Measurements from ENCODE around the gene RGSL1.
A peak's percentile ranks its signal among the peaks of the same experiment; 100 is the strongest.
"Not testable (repeated sequence)": the region's sequence is repeated elsewhere in the genome, so short reads cannot be mapped to it uniquely, and the experiment has no call there.

The RGSL1 gene

DNA sequence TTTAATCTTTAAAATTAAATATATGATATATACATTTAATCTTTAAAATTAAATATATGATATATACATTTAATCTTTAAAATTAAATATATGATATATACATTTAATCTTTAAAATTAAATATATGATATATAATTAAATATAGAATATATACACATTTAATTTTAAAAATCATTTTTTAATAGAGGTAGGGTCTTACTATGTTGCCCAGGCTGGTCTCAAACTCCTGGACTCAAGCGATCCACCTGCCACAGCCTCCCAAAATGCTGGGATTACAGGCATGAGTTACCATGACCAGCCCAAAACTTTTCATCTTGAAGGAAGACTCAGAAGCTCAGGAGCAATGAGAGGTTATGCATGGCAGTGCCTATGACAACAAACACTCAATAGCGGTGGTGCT, 2.8 kb upstream of the RGSL1 start:
- not testable (repeated sequence) for DNase-seq

DNA sequence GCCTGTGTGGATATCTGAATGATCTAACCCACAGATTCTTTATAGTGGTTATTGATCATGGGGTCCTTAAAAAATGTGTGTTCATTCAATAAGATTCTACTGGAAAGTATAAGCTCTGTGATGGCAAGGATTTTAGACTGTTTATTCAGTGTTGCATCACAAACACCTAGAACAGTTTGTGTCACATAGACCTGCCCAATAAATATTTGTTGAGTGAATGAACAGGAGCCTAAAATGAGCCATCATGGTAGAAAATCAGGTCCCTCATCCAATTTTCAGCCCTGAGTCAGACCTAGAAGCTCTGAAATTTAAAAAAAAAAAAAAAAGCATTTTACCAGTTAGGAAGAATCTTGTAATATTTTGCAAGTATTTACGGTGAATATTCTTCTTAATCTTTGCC, 2.3 kb upstream of the RGSL1 start:
- DNase-seq, result no peak

DNA sequence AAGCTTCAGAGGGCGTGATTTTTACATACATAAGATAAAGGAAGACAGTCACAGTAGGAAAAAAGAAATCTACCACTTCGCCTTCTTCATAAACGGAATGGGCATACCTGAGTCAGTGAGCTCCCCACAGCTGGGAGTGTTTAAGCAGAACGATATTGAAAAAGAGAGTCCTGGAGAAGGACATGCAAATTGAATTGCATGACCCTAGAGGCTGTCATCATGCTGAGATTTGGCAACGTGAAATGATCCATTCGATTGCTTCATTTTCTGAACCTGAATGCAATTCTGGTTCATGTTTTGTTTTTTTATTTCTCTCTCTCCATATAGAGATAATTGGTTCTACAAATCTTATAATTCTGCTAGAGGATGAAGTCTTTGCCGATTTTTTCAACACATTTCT, 3.7 kb downstream of the RGSL1 start:
- DNase-seq, result no peak

DNA sequence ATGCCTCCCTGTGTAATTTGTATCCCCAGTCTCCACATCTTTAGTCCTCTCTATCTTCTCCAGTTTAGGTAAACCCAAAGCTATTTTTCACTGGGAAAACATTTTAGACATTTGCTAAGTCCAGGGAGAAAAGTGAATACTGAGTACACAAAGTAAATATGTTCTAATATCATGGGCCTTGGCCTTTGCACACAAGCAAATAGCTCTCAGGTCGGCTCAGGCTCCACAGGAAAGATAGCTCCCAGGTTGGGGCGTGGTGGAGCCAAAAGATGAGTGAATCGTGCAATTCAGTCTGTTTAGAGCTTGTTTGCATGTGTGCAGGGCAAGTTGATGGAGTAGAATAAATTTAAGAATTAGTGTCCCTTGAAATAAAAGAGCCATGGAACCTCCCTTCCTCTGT, 7.9 kb downstream of the RGSL1 start:
- DNase-seq, result no peak

DNA sequence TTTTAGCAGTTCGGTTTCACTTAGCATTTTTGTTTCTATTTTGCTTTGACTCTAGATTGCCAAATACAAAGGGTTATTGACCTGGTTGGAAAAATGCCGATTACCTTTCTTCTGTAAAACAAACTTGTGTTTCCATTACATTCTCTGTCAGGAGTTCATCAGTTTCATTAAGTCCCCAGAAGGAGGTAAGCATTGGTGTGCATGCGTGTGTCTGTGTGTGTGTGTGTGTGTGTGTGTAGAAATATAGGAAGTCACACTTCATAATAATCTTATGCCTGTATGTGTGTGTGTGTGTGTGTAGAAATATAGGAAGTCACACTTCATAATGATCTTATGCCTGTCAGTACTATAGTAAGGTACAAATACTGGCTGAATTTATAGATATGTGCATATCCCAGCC, 10.0 kb downstream of the RGSL1 start:
- DNase-seq, result no peak

DNA sequence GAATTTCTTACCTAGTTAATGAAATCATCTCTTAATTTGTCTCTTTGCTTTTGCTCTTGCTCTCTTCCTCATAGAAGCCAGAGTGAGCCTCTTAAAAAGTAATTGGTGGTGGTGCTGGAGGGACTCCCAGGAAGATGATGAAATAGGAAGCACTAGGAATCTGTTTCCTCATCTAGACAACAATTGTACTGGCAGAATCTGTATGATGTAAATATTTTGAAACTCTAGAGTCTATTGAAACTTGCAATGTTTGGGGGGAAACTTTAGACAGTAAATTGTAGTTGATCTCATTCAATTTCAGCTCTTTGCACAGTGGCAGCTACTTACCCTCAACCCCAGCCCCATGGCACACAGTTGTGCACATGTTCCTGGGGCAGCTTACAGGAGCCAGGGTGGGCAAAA, 10.6 kb downstream of the RGSL1 start:
- DNase-seq, result no peak

DNA sequence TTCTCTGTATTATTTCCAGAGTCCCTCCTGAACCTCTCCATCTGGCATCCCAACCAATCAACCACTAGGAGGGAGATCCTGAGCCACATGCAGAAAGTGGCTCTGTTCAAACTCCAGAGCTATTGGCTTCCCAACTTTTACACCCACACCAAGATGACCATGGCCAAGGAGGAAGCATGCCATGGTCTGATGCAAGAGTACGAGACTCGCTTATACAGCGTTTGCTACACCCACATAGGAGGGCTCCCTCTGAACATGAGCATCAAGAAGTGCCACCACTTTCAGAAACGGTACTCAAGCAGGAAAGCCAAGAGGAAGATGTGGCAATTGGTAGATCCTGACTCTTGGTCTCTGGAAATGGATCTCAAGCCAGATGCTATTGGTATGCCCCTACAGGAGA, 23.6 kb downstream of the RGSL1 start:
- DNase-seq, result no peak

DNA sequence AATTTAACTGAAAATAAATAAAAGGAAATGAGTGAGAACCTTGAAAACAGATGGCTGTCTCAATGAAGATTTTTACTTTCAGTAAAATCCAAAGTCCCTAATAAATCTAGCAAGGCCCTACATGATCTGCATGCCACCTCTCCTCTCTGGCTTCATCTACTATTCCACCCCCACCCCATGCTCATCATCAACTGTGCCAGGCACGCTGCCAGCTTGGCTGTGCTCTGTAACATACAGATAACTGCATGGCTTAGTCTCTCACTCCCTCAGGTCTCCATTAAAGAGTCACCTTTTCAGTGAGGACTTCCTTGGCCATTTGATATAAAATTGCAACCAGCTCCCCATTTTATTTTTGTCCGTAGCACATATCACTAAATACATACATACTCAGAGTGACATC, 26.7 kb downstream of the RGSL1 start:
- DNase-seq, result no peak

DNA sequence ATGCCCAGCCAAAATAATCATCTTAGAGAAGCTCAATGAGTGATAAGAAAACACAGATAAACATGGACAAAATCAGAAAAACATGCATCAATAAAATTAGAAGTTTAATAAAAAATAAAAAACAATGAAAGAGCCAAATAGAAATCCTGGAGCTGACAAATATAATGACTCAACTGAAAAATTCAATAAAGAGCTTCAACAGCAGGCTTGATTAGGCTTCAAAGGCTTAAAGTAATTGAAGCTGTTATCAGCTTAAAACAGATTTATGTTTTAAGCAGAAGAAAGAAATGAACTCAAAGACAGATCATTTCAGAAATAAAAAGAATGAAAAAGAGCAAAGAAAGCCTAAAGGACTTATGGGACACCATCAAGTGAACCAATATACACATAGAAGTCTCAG, 28.3 kb downstream of the RGSL1 start:
- DNase-seq, result no peak

DNA sequence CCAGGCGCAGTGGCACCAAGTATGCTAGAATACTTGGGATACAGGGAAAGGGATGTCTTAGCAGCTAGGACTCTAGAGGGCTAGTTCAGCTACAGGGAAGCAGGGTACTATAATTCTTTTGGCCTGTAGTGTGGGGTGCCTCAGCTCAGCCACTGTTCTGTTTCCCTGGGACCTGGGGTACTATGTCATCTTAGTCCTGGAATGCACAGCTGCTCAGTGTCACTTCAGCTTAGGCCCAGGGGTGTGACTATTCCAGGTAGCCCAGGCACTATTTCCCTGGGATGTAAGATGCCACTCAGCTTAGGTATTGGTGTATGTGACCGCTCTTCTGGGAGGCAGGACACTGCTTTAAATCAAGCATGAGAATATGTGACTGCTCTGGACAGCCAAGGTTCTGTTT, 34.1 kb downstream of the RGSL1 start:
- no peak for DNase-seq

DNA sequence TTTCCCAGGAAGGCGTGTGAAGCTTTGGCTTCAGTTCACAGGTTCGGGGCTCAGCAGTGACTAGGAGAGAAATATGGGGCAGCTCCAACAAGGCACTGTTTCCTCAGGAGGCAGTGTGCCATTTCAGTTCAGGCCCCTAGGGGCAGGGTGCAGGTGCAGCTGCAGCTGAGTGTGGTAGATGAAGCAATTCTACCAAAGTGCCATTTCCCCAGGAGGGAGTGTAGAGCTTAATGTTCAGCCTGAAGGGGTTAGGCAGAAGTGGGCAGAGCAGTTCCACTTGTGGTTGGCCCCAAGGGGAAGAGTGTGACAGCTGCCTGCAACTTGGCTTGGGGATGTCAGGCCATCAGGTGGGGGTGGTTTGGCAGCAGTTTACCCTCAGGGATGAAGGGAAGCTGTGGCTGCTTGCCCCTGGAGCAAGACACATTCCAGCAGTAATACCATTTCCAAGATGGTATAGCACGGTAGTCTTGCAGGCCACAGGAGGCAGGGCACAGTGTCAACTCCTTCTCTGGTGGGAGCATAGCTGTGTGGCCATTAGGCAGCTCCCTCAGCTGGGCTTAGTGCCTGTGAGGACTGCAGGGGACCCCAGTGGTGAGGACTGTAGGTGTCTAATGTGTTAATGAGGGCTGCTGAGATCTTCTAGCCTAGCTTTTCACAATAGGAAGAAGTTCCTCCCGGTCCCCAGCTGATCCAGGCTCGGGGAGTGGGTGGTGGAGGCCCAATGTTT, 34.7 kb downstream of the RGSL1 start:
- no peak for DNase-seq

DNA sequence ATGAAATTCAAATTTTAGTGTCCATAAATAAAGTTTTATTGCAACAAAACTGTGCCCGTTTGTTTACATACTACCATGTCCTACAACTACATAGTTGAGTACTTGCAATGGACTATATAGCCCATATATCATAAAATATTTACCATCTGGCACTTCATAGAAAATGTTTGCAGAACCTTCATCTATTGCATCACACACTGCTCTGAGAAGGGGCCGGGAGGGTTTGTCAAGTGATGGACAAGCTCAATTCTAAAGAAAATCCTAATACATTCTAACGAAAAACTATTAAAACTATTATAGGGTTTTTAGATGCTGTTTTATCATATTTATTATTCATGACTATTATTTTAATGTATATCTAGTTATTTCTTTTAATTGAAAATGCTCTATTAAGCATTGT, 35.9 kb downstream of the RGSL1 start:
- no peak for DNase-seq

DNA sequence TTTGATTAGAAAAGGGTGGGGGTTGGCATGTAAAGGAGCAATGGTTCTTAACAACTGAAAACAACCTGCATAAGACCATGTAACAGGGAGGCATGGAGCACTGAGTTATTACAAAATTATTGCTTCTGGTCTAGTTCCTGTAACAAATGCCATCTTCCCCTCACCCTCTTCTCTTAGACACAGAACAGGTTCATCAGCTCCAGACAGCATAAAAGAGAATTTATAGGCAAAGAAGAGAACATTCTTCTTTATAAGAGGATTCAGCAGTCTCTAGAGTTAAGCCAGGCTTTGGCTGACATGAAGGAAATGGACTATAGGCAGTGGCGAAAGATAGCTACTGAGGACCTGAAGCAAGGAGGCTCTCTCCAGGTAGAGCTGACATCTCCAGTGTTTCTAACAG, 38.9 kb downstream of the RGSL1 start:
- DNase-seq, result no peak

DNA sequence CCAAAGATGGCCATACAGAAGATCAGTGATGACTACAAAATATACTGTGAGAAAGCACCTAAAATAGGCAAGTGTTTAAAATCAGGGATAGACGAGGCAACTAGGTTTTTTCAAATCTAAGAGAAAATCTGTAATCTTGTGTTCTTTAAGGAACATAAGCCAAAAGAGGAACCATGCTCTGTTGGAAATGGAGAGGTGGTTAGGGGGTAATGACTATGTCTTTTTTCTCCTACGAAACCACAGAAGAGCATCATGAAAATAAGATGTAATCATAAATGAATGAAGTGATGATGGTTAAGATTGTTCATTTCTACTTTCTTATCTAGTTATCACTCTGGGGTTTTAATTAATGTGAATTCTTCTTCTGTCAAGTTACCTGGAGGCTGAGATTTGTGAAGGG, 43.1 kb downstream of the RGSL1 start:
- DNase-seq, result no peak

DNA sequence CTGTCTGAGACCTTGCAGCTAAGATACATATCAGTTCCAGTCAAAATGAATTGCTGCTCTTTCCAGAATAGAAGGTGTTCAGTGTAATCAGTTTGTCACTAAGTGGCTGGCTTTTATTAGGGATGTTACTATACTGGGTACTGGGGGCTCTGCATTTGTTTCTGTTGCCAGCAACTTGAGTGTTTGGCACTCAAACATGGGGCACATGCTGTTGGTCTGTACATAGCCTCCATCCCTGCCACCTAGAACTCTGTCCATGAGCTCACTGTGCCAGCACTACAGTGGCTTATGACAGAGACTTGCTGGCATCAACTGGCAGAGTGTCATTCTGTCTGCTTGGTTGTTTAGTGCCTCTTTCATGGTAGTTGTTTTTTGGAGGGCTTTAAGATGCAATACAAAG, 45.1 kb downstream of the RGSL1 start:
- no peak for DNase-seq

DNA sequence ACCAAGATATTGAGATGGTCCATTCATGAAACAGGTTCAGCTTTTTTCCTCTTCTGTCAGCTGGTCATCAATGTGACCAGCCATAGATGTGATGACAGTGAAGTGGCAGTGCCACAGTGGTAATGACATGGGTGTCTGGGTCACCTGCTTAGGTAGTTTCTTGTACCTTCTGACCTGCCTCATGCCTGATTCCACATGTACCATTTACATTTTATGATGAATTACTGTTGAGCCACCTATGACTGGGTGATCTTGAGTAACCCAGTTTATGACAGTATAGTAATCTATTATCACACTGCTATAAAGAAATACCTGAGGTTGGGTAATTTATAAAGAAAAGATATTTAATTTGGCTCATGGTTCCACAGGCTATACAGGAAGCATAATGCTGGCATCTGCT, 45.7 kb downstream of the RGSL1 start:
- no peak for DNase-seq

DNA sequence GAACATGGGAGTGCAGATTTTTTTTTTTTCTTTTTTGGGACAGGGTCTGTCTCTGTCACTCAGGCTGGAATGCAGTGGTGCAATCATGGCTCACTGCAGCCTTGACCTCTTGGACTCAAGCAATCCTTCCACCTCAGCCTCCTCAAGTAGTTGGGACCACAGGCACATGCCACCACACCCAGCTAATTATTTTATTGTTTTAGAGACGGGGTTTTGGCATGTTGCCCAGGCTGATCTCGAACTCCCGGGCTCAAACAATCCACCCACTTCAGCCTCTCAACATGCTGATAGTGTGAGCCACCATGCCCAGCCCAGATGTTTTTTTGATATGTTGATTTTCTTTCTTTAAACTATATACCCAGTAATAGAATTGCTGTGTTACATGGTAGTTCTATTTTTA, 57.7 kb downstream of the RGSL1 start:
- peak; percentile 6 for DNase-seq

DNA sequence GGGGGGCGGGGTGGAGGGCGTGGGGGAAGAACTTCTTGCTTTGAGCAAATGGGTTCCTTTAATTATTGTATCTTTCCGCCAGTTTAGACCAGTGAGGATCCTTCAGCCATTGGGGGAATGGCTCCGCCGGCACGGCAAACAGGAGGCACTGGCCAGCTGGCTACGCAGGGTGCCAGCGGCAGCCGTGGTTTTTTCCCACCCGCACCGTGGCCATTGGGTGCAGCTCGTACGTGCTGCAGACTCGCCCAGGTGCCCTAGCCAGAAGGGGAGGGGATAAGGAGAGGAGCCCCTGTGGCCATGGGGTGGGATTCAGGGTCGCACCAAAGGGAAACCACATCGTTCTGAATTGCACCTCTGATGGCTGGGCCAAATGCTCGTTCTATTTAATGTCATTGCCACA, 65.6 kb downstream of the RGSL1 start:
- no peak for DNase-seq

DNA sequence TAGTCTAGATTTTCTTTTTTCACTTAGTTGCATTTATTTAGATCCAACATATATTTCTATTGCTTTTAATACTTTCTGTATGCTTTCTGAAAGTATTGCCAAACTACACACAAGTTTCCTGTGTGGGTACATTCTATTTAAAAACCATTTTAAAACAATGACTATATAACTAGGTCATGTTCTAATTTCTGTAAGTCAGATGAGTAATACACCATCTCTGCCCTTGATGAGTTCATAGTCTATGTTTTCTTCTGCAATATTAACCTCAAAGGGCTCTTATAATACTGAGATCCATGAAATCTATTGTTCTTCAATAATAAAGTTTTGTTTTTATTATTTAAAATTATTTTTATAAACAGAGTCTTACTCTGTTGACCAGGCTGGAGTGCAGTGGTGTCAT, 70.8 kb downstream of the RGSL1 start:
- no peak for DNase-seq

DNA sequence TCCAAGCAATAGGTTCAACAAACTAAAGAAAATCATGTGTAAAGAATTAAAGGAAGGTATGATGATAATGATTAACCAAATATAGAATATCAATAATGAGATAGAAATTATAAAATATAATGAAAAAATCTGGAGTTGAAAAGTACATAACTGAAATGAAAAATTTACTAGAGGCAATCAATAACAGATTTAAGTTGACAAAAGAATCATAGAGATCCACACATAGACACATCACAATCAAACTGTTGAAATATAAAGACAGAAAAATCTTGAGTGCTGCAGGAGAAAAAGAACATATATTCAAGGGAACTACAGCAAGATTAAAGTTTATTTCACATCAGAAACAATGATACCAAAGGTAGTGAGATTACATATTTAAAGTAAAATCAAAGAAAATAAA, 75.4 kb downstream of the RGSL1 start:
- DNase-seq, result no peak

DNA sequence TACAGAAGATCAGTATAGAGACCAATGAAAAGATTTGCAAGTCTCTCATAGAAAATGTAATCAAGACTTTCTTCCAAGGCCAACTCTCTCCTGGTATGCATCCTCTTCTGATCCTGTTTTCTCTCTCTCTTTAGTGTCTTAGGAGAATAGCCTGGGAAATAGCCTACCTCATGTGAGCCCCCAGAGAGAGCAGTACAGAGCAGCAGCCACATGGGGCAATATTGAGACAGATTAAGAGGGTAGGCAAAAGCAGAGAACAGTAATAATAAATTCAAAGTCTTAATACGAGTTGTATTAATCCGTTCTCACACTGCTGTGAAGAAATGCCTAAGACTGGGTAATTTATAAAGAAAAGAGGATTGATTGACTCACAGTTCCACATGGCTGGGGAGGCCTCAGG, 77.7 kb downstream of the RGSL1 start:
- peak; percentile 7 for DNase-seq

DNA sequence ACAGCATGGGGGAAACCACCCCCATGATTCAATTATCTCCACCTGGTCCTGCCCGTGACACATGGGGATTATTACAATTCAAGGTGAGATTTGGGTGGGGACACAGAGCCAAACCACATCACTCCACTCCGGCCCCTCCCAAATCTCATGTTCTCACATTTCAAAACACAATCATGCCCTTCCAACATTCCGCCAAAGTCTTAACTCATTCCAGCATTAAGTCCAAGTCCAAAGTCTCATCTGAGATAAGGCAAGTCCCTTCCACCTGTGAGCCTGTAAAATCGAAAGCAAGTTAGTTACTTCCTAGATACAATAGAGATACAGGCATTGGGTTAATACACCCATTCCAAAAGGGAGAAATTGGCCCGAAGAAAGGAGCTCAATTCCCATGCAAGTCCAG, 78.3 kb downstream of the RGSL1 start:
- not testable (repeated sequence) for DNase-seq

DNA sequence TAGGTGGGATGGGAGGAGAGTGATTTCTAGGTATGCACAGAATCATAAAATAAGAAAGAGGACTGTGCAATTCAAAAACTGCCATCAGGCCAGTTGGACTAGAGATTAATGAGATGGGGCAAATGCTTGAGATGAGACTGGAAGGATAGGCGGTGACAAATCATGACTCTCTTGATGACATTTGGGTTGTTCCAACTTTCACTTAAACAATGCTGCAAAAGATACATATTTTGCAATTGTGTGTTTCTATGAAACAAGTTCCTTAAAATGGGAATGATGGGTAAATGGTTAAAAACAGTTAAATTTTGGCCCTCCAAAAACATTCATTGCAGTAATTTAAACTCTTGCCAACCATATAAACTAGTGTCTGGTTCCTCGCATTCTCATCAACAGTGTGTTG, 84.0 kb downstream of the RGSL1 start:
- DNase-seq, result no peak

DNA sequence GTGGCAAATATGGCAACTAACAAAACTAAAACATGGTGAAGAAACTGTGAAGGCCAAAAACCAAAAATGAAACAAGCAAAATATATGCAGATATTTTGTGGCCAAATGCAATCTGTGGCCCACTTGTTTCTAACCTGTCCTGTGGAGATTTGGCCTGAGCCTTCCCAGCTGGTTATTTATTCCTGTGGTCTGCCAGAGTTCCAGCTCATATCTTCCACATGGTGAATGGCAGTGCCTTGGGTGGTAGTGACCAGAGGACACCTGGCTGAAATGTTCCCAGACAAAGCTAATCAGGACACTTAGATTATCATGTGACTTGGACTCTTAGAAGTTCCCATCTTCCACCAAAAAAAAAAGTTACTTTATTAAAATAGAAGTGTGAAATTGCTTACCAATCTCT, 99.4 kb downstream of the RGSL1 start:
- no peak for DNase-seq

DNA sequence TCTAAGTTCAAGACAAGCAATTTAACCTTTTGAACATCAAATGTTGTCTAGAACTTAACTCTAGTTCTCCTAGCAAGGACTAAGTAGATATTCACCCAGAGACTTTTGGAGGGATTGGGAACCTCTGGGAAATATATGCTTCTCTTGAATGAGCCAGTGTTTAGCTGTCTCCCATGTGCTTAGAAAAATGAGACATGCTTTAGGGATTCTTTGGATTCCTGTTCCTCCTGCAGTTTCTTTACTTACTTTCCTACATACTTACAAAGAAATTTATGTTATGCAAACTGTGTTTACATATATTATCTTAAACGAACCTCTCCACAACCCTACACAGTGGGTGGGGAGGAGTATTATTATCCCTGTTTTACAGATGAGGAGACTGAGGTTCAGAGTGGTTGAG, 99.9 kb downstream of the RGSL1 start:
- no peak for DNase-seq

DNA sequence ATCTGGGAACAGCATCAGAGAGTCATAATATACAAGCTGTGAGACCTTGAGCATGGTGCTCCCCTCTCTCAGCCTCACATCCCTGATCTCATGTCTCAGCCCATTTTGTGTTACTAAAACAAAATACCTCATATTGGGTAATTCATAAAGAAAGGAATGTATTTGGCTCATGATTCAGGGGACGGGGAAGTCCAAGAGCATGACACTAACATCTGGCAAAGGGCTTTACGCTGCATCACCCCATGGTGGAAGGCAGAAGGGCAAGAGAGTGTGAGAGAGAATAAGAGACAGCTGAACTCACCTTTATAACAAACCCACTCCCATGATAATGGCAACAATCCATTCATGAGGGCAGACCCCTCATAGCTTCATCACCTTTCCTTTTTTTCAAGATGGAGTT, 102.6 kb downstream of the RGSL1 start:
- peak; percentile 14 for DNase-seq

Data from EL (cell line).